ENCODE results near the gene ELFN2.

ELFN2 gene

GRCh38 chr22:37428649-37429586 lies 1.6 kb upstream of the ELFN2 start:
- no peak for DNase-seq (ENCODE audit: low read depth)

DNA sequence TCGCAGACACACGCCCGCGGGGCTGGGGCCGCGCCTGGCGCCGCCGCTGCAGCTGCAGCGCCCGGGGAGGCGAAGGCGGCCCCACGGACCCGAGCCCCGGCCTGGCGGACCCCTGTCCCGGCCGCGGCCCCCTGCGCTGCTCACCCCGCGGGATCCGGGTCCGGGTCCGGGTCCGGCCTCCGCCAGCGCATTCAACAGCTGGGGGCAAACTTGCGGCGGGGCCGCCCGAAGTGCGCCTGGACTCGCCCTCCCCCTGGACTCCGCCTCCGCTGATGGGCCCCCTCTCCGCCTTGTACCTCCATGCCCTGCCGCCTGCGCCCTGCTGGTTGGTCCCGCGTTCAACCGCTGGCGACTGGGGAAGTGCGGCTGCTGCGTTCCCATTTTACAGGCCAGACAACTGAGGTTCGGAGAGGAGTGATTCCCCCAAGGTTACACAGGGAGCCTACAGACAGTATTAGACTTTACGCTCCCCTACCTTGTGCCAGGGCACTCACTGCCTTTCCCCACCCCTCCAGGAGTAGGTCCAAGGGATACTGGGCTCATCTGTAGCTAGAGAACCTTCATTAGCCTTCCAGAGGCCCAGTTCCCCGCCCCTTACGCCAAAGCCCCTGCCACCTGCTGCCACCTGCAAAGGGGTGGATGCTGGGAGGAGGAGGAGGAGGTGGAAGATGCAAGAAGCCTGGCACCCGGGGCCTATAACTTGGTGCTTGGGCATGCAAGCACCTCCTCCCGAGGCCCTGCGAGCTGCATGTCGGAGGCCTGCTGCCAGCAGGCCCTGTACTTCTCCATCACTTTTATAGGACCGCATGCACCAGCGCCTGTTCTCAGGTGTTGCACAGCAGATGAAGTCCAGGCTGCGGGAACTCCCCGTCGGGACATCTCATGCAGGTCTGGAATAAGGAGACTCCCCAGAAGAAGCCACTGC lies 694 bp upstream of the ELFN2 start:
- peak overlapping the region; percentile 64 for H3K4me3 ChIP-seq (ENCODE audit: low read depth, low read length)
- no peak for DNase-seq (ENCODE audit: low read depth)

More at GRCh38 chr22:37428649-37429586, 1.6 kb upstream of the ELFN2 start:
- no peak overlapping the region for H3K4me3 ChIP-seq (ENCODE audit: low read depth, low read length)

DNA sequence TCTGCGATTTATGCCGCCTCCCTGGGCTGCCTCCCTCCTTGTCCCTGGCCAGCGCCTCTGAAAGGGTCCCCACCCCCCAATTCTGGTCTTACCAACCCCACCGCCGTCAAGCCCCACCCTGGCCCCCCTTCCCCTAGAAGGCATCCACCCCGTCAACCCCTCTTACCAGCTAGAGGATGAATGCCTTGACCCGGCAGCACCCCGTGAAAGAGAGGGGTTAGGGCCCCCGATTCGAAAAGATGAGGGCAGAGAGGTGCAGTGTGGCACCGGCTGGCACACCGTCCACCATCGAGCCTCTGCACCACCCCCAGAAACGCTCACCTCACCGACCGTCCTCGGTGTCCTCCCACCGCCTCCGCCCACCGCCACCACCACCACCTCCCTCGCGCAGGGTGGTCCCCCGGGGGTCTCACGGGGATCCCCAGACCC lies 559 bp downstream of the ELFN2 start:
- DNase-seq (ENCODE audit: low read depth) = no peak
- H3K4me3 ChIP-seq (ENCODE audit: low read depth, low read length) = peak overlapping the region; percentile 64

GRCh38 chr22:37425800-37426705 lies 1.2 kb downstream of the ELFN2 start:
- DNase-seq (ENCODE audit: low read depth) = peak; percentile 35
- H3K4me3 ChIP-seq (ENCODE audit: low read depth, low read length) = peak overlapping the region; percentile 64

GRCh38 chr22:37425369-37425768 lies 1.9 kb downstream of the ELFN2 start:
- no peak overlapping the region for H3K4me3 ChIP-seq (ENCODE audit: low read depth, low read length)
- no peak for DNase-seq (ENCODE audit: low read depth)

DNA sequence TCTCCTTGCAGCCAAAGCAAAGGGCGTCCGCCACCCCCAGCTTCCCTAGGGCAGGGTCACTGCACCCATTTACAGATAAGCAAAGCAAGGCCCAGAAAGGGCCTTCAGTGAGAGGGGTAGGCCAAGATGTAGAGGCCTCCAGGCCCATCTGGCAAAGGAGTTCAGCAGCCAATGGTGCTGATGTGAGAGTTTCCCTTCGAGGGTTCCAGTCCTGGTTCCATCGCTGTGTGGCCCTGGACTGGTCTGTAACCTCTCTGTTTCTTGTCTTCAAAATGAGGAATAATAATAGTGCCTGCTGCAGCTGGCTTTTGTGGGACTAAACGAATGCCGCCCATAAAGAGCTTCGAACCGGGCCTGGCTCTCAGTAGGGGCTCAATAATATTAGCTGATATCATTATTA lies 4.0 kb downstream of the ELFN2 start:
- no peak for DNase-seq (ENCODE audit: low read depth)
- no peak overlapping the region for H3K4me3 ChIP-seq (ENCODE audit: low read depth, low read length)

DNA sequence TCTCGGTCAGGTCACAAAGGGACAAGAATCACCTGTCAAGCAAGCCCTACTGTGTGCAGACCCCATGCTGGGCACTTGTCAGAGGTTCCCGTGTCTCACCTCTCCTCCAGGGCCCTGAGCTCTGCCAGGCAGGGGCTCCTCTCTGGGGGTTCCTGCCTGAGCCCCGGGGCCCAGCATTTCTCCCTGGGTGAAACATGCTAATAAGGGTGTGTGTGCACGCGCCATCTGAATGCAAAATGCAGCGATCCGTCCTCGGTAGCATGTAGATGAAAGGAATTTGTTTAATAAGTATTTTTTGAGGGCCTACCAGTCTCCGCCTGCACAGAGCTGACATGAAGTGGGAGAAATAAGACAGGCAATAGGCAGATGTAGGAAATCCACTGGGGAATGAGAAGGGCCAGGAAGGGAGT lies 5.8 kb downstream of the ELFN2 start:
- no peak overlapping the region for H3K4me3 ChIP-seq (ENCODE audit: low read depth, low read length)
- DNase-seq (ENCODE audit: low read depth) = no peak

DNA sequence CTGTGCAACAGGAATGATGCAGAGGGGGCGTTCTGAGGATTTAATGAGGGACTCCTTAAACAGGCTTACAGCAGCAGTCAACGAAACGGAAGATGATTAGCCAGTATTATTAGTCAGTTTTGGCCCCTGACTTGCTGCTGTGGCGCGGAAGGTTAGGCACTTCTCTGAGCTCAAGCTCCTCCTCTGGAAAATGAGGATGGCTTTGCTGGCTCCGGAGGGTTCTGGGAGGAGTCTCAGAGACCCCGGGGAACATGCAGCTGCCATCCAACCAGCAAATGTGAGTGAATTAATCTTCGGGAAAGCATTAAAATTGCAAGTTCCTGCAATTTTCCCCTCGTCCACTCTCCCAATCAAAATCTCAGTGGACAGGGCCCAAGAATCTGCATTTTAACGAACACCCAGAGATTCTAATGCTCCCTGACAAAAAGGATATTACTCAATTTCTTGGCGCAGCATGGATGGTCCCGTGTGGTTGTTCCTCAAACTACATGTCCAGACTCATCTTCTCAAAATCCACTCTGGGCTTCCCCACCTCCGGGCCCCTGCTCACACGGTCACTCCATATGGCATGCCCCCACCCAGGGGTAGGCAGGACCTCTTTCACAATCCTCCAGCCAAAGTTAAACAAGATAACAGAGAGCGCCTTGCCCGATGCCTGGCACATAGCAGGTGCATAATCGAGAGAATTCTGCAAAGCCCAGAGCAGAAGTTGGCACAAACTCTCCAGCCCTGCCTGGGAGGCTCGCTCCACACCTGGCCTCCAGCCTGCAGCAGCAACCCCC lies 6.4 kb downstream of the ELFN2 start:
- H3K4me3 ChIP-seq (ENCODE audit: low read depth, low read length) = peak overlapping the region; percentile 40
- no peak for DNase-seq (ENCODE audit: low read depth)

DNA sequence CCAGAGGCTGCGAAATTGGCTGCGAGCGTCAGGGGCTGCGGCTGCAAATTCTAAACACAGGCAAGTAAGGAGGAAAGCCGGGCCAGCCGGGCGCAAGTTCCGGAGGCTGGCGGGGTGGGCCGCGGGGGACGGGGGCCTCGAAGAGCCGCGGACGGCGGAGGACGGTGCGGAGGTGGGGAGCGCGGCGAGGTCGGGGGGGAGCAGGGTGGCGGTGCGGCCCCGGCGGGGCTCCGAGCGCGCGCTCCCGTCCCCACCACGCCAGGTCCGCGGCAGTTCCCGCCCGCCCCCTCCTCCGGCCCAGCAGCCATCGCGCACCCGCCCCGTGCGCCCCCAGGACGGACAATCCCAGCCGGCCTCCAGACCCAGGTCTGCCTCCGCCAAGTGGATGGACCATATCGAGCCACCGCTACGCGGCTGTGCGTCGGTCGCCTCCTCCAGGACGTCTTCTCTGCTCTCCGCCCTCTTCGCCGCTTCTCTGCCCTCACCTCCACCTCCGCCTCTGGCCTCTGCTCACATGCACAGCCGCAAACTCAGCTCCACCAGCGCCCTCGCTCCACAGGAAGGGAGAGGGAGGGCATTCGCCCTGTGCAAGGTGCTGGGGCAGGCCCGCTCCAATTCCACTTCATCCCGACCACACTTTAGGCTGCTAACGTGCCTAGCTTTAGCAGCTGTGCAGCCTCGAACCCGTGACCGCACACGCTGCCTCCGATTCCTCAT lies 7.2 kb downstream of the ELFN2 start:
- DNase-seq (ENCODE audit: low read depth) = no peak
- H3K4me3 ChIP-seq (ENCODE audit: low read depth, low read length) = peak overlapping the region; percentile 40

DNA sequence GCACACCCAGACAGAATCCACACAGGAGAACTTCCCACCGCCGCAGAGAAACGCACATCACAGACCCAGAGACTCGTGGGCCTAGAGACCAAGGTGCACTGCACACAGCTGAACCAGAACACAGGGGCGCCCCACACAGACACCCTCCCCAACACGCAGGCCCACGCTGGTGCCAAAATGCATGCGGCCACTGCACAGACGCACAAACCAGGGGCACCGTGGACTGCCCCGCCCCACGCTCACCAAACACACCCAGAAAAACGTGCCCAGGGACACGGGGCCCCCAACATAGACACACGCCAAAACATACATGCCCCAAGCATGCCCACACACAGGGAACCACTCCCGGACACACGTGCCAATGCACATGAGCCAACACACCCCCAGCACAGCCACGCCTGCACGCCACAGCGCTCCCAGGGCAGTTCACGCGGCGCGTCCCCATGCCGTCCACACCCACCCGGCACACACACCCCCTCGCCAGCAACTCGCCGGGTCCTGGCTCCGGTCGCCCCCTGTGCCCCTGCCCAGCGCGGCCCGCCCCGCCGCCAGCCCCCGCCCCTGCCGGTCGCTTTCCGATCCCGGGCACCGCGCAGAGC lies 7.8 kb downstream of the ELFN2 start:
- no peak for DNase-seq (ENCODE audit: low read depth)
- peak overlapping the region; percentile 40 for H3K4me3 ChIP-seq (ENCODE audit: low read depth, low read length)

- DNase-seq (ENCODE audit: low read depth) = no peak
- H3K4me3 ChIP-seq (ENCODE audit: low read depth, low read length) = no peak overlapping the region
Measured at GRCh38 chr22:37418627-37419369, 8.5 kb downstream of the ELFN2 start.

DNA sequence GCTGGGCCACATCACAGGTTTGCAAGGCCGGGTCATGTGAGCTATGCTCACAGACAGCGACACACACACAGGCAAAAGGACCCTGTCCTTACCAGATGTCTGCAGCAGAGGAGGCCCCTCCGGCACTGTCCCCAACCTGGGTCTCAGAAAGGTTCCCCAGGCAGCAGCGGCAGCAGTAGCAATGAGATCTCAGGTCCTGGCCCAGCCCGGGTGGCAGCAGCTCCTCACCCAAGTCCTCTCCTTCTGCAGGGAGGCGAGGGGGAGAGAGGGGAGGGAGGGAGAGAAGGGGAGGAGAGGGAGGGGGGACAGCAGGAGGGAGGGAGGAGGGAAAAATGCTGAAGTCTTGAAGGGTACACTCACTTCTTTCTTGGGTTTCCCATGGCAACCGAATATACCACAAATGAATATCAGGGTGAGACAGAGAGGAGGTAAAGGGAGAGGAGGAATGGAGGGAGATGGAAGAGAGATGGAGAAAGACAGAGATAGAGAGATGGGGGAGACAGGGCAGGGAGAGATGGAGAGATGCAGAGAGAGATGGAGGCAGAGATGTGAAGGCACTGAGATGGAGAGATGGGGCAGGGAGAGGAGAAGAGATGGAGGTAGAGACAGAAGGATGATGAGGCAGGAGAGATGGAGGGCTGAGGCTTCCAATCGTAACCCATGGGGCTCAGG lies 9.5 kb downstream of the ELFN2 start:
- DNase-seq (ENCODE audit: low read depth) = no peak
- no peak overlapping the region for H3K4me3 ChIP-seq (ENCODE audit: low read depth, low read length)

GRCh38 chr22:37417264-37417663 lies 10.0 kb downstream of the ELFN2 start:
- no peak for DNase-seq (ENCODE audit: low read depth)
- H3K4me3 ChIP-seq (ENCODE audit: low read depth, low read length) = no peak overlapping the region

- no peak for DNase-seq (ENCODE audit: low read depth)
- no peak overlapping the region for H3K4me3 ChIP-seq (ENCODE audit: low read depth, low read length)
Measured at GRCh38 chr22:37416827-37417226, 10.5 kb downstream of the ELFN2 start.

GRCh38 chr22:37416389-37416788 lies 10.9 kb downstream of the ELFN2 start:
- no peak for DNase-seq (ENCODE audit: low read depth)
- no peak overlapping the region for H3K4me3 ChIP-seq (ENCODE audit: low read depth, low read length)

GRCh38 chr22:37415210-37415609 lies 12.1 kb downstream of the ELFN2 start:
- H3K4me3 ChIP-seq (ENCODE audit: low read depth, low read length) = no peak overlapping the region
- no peak for DNase-seq (ENCODE audit: low read depth)

Measured in skeletal muscle cell (primary cell).